SJSA1 (cell line): ENCODE data around the gene EIF2A. TPM values are rescaled to one million over a fixed set of nuclear protein-coding genes. Genes with fewer than 3 reads are reported as not detected.

ENCODE experiments used
- DNase-seq, 2 experiments: peaks; one replicate each; pipeline ENCODE4 v3.0.0-alpha.2; 2015 to 2020; ENCODE audit warnings: low spot score in 2 of 2, low read depth in 1 of 2
- H3K27ac ChIP-seq: fragments of 250-450 bp; sonication (Bioruptor Pico); 2 replicates; pipeline ENCODE4 v1.5.1; 2020; ENCODE audit warnings: mild to moderate bottlenecking, moderate library complexity
- H3K27me3 ChIP-seq: fragments of 250-450 bp; sonication (Bioruptor Pico); replicated peaks from 2 replicates; pipeline ENCODE4 v1.5.1; 2020; ENCODE audit warnings: mild to moderate bottlenecking, moderate library complexity
- H3K36me3 ChIP-seq: fragments of 250-450 bp; sonication (Bioruptor Pico); 2 replicates; pipeline ENCODE4 v1.5.1; 2020; ENCODE audit warnings: mild to moderate bottlenecking
- H3K4me1 ChIP-seq: fragments of 250-450 bp; sonication (Bioruptor Pico); replicated peaks from 2 replicates; pipeline ENCODE4 v1.6.1; 2021; ENCODE audit warnings: mild to moderate bottlenecking
- H3K4me3 ChIP-seq: fragments of 250-450 bp; sonication (Bioruptor Pico); 2 replicates; pipeline ENCODE4 v1.5.1; 2020; ENCODE audit warnings: mild to moderate bottlenecking
- H3K9me3 ChIP-seq: fragments of 250-450 bp; sonication (Bioruptor Pico); replicated peaks from 2 replicates; pipeline ENCODE4 v1.5.1; 2020; ENCODE audit warnings: mild to moderate bottlenecking
- total RNA-seq: library from RNA; depleted of rRNA; stranded (reverse); fragments of >200 nt; shearing (Covaris generic); gene quantifications from 2 replicates; pipeline ENCODE4 v1.2.3, GENCODE V29; 2014

The EIF2A gene
- total RNA-seq, 1 experiment from 2014 or later: 95.2 TPM

DNA sequence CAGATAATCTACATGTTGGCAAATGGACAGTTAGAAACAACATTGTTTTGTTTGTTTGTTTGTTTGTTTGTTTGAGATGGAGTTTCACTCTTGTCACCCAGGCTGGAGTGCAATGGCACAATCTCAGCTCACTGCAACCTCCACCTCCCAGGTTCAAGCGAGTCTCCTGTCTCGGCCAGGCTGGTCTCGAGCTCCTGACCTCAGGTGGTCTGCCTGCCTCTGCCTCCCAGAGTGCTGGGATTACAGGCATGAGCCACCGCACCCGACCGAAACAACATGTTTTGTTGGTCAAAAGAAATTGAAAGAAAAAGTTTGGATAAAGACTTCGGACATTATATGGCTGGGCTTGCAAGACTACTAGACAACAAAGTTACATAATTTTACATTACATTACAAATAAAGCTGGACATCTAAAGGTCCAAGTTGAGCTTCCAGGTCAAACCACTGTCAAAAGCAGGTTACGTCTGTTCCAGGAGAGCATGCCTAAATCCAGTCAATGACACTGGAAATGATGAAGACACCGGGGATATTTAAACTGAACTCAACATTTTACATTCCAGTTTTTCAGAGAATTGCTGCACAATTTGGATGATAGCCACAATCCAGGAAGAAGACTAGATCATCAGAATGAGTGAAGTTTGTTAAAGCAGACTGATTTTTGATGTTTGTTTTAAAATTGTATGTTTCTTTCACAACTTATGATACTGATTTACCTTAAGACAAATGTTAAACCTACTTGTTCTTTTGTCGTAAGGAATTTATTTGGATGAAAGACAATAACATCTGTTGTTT, 18.9 kb upstream of the EIF2A start:
- Histone ChIP-seq H3K27me3 (no peaks in the 10 kb centered on the region), H3K4me1 (0 out of 2 replicates have a peak, but pooled peaks cover 6% of the 10 kb centered on the region), H3K4me3 (no peak overlapping the region), H3K27ac (no peak overlapping the region), H3K9me3 (no peaks in the 10 kb centered on the region), H3K36me3 (no peaks in the 10 kb centered on the region)
- DNase-seq: no peak

GRCh38 chr3:150528354-150528797, 18.2 kb upstream of the EIF2A start:
- Histone ChIP-seq H3K9me3 (no peaks in the 10 kb centered on the region), H3K4me3 (no peak overlapping the region), H3K4me1 (0 out of 2 replicates have a peak, but pooled peaks cover 6% of the 10 kb centered on the region), H3K27me3 (no peaks in the 10 kb centered on the region), H3K27ac (no peak overlapping the region), H3K36me3 (no peaks in the 10 kb centered on the region)
- no peak for DNase-seq

GRCh38 chr3:150531775-150532174, 14.8 kb upstream of the EIF2A start:
- no peaks in the 10 kb centered on the region for H3K36me3 ChIP-seq

DNA sequence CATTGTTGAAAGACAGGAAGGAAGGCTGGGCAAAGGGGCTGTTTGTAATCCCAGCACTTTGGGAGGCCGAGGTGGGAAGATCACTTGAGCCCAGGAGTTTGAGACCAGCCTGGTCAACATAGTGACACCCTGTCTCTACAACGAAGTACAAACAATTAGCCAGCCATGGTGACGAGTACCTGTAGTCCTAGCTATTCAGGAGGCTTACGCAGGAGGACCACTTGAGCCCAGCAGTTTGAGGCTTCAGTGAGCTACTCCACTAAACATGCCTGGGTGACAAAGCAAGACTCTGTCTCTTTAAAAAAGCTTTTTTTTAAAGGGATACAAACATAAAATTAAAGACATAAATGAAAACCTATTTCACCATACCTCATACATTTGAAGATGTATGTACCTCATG, 11.4 kb upstream of the EIF2A start:
- H3K36me3 ChIP-seq: no peaks in the 10 kb centered on the region
- DNase-seq: no peak
- H3K9me3 ChIP-seq: no peaks in the 10 kb centered on the region
- no peaks in the 10 kb centered on the region for H3K4me1 ChIP-seq
- no peak overlapping the region for H3K4me3 ChIP-seq
- no peak overlapping the region for H3K27ac ChIP-seq
- no peaks in the 10 kb centered on the region for H3K27me3 ChIP-seq

More at GRCh38 chr3:150531775-150532174, 14.8 kb upstream of the EIF2A start:
- no peak overlapping the region for H3K27ac ChIP-seq
- no peaks in the 10 kb centered on the region for H3K9me3 ChIP-seq
- no peak for DNase-seq
- 0 out of 2 replicates have a peak, but pooled peaks cover 6% of the 10 kb centered on the region for H3K4me1 ChIP-seq
- no peak overlapping the region for H3K4me3 ChIP-seq
- no peaks in the 10 kb centered on the region for H3K27me3 ChIP-seq

GRCh38 chr3:150538324-150539208, 8.0 kb upstream of the EIF2A start:
- H3K36me3 ChIP-seq: peaks cover 7% of the 10 kb centered on the region
- H3K27ac ChIP-seq: no peak overlapping the region
- DNase-seq: no peak
- no peaks in the 10 kb centered on the region for H3K9me3 ChIP-seq
- H3K4me3 ChIP-seq: no peak overlapping the region
- no peaks in the 10 kb centered on the region for H3K4me1 ChIP-seq
- H3K27me3 ChIP-seq: no peaks in the 10 kb centered on the region

GRCh38 chr3:150540297-150540696, 6.3 kb upstream of the EIF2A start:
- DNase-seq: no peak
- H3K4me1 ChIP-seq: peaks cover 13% of the 10 kb centered on the region; the same call in 1 of the 2 replicates
- H3K27ac ChIP-seq: no peak overlapping the region
- H3K27me3 ChIP-seq: no peaks in the 10 kb centered on the region
- H3K36me3 ChIP-seq: peaks cover 11% of the 10 kb centered on the region
- H3K4me3 ChIP-seq: no peak overlapping the region
- no peaks in the 10 kb centered on the region for H3K9me3 ChIP-seq

GRCh38 chr3:150540991-150541390, 5.6 kb upstream of the EIF2A start:
- Histone ChIP-seq H3K27ac (no peak overlapping the region), H3K36me3 (peaks cover 14% of the 10 kb centered on the region)

GRCh38 chr3:150543128-150543527, 3.5 kb upstream of the EIF2A start:
- H3K4me1 ChIP-seq: peaks cover 13% of the 10 kb centered on the region; the same call in 1 of the 2 replicates
- no peak overlapping the region for H3K4me3 ChIP-seq
- H3K27me3 ChIP-seq: no peaks in the 10 kb centered on the region
- H3K36me3 ChIP-seq: peaks cover 17% of the 10 kb centered on the region
- H3K27ac ChIP-seq: no peak overlapping the region
- DNase-seq: no peak
- H3K9me3 ChIP-seq: no peaks in the 10 kb centered on the region

More at GRCh38 chr3:150540991-150541390, 5.6 kb upstream of the EIF2A start:
- H3K9me3 ChIP-seq: no peaks in the 10 kb centered on the region
- H3K4me1 ChIP-seq: peaks cover 13% of the 10 kb centered on the region; the same call in 1 of the 2 replicates
- no peak for DNase-seq
- H3K4me3 ChIP-seq: no peak overlapping the region
- no peaks in the 10 kb centered on the region for H3K27me3 ChIP-seq

GRCh38 chr3:150543531-150543930, 3.1 kb upstream of the EIF2A start:
- Histone ChIP-seq H3K36me3 (peaks cover 17% of the 10 kb centered on the region), H3K9me3 (no peaks in the 10 kb centered on the region), H3K4me1 (peaks cover 13% of the 10 kb centered on the region; the same call in 1 of the 2 replicates), H3K27me3 (no peaks in the 10 kb centered on the region), H3K27ac (no peak overlapping the region), H3K4me3 (no peak overlapping the region)
- DNase-seq: no peak

- H3K9me3 ChIP-seq: no peaks in the 10 kb centered on the region
- peaks cover 17% of the 10 kb centered on the region for H3K36me3 ChIP-seq
- no peak overlapping the region for H3K4me3 ChIP-seq
- peak in 1 of 2 experiments; percentile 25 for DNase-seq
- H3K27me3 ChIP-seq: no peaks in the 10 kb centered on the region
- H3K27ac ChIP-seq: no peak overlapping the region
- H3K4me1 ChIP-seq: peaks cover 13% of the 10 kb centered on the region; the same call in 1 of the 2 replicates
Measured at GRCh38 chr3:150544041-150544440, 2.5 kb upstream of the EIF2A start.

DNA sequence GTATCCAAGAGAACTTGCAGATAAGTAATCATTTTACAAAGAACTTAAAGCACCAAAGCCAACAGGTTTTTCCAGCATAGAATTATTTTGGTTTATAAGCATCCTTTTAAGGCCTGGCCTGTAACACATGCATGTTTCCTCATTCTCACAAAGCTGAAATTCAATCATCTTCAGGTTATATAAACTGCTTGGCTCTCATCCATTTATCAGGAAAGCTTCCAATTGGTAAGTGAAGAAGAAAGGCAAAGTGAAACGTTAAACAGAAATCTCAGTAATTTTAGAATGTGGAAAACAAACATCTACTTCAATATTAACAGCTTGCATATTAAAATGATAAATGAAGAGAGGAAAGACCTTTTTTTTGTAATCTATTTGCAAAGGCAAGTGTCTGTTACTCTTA, 1.9 kb upstream of the EIF2A start:
- H3K27ac ChIP-seq: no peak overlapping the region
- peaks cover 20% of the 10 kb centered on the region for H3K36me3 ChIP-seq
- no peak for DNase-seq

DNA sequence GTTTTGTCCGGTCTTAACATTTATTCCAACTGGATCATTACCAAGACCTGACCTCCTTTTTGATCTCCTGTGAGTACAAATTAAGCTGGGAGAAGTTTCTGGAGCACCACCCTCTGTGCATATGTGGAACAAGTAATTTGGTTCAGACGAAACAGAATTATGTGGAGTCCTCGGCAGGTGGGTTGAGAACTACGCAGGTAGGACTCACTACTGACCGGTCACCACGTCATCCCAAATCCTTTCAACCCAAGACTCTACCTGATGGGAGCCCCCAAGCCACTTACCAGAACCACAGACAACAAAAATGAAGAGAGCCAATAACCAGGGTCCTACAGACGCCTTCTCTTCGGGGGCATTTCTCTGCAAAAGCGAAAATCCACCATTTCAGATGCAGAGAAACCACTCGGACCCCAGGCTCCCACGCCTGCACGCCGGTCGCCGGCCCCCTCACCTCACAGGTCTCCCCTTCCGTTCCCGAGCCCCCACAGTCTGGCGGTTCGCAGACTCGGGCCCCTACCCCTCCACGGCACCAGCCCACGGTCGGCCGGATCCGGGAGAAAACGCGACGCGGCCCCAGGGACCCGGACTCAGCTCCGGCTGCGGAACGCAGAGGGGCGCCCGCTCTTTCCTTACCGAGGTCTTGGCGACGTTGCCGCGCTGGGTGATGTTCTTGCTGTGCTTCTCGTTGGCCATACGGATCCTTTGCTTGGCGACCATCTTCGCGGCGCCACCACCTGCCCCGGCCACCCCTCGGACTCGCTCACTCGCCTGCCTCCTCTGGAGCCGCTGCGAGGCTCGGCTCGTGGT, 965 bp upstream of the EIF2A start:
- peak in 1 of 2 experiments; percentile 52 for DNase-seq
- Histone ChIP-seq H3K9me3 (no peaks in the 10 kb centered on the region), H3K36me3 (peaks cover 24% of the 10 kb centered on the region), H3K27me3 (no peaks in the 10 kb centered on the region), H3K4me3 (peak overlapping the region; percentile 87), H3K4me1 (peaks cover 13% of the 10 kb centered on the region; the same call in 1 of the 2 replicates), H3K27ac (peak overlapping the region; percentile 76)

More for the DNA sequence above, 1.9 kb upstream of the EIF2A start:
- Histone ChIP-seq H3K4me1 (peaks cover 13% of the 10 kb centered on the region; the same call in 1 of the 2 replicates), H3K4me3 (peak overlapping the region; percentile 87), H3K9me3 (no peaks in the 10 kb centered on the region), H3K27me3 (no peaks in the 10 kb centered on the region)
